K562 (cell line): ENCODE measurements around the gene AFG1L. TPM values are rescaled to one million over a fixed set of nuclear protein-coding genes. Genes with fewer than 3 reads are reported as not detected.
A peak's percentile ranks its signal among the peaks of the same experiment; 100 is the strongest.

ENCODE experiments used
- ATAC-seq: fragments of 200-7000 bp; cut with Tn5 transposase; 3 replicates; pipeline ENCODE4 v1.9.1; 2020; ENCODE audit warnings: moderate library complexity
- BruUV-seq: library from RNA; stranded (reverse); fragments of 400-500 nt; replicated peaks from 2 replicates; lab custom pipeline; 2021; lab: Mats Ljungman, UMichigan
- CTCF ChIA-PET: fragments of 300-600 bp; formaldehyde crosslinking; extraction: SDS; loops from one replicate; lab custom pipeline; 2021; ENCODE audit warnings: low intra/inter-chr PET ratio; lab: Yijun Ruan, JAX
- POLR2A ChIA-PET: fragments of 300-600, 350-650 bp; sonication (Branson Sonifier 250); formaldehyde crosslinking; extraction: SDS; loops from one replicate; lab custom pipeline; 2021; ENCODE audit warnings: antibody characterized with exemption, inconsistent platforms; lab: Yijun Ruan, JAX
- DNase-seq, 4 experiments: peaks; one replicate each; pipeline versions ENCODE4 v3.0.0 to v3.0.0-alpha.2; 2011 to 2018; ENCODE audit warnings: low spot score in 3 of 4, mixed read lengths in 3 of 4; ENCODE audit errors: extremely low read depth in 1 of 4
- FAIRE-seq: peaks from 2 replicates; lab custom pipeline; 2011; peaks lifted over from hg19 to GRCh38; lab: Jason Lieb, UNC
- H2AFZ ChIP-seq: 2 replicates; pipeline ENCODE4 v1.6.0; 2011; ENCODE audit warnings: low read depth, low read length, control low read depth, inconsistent platforms
- H3K27ac ChIP-seq: fragments of 200-600 bp; 3 replicates; pipeline ENCODE4 v1.8.0; 2011; ENCODE audit warnings: low read depth, mild to moderate bottlenecking, control low read depth, inconsistent platforms, low read length, moderate library complexity, mixed read lengths; ENCODE audit errors: extremely low read depth
- H3K27me3 ChIP-seq, 2 experiments: fragments of 300-600 bp in 1 of 2; 2 replicates in 1 of 2; 3 replicates in 1 of 2; pipeline versions ENCODE4 v1.6.0 to v1.8.0; 2011; ENCODE audit warnings: inconsistent platforms in 2 of 2, low read length in 2 of 2, mild to moderate bottlenecking in 1 of 2, mixed read lengths in 1 of 2, moderate library complexity in 1 of 2; ENCODE audit not compliant: control insufficient read depth in 2 of 2, insufficient read depth in 2 of 2
- H3K36me3 ChIP-seq: fragments of 300-600 bp; 3 replicates; pipeline ENCODE4 v1.8.0; 2011; ENCODE audit warnings: mild to moderate bottlenecking, low read length, inconsistent platforms; ENCODE audit not compliant: control insufficient read depth, insufficient read depth
- H3K4me1 ChIP-seq, 2 experiments: fragments of 200-600 bp in 1 of 2; replicated peaks in 1 of 2; 2 replicates in 1 of 2; 3 replicates in 1 of 2; pipeline versions ENCODE4 v1.5.1 to v1.8.0; 2011; ENCODE audit warnings: inconsistent platforms in 2 of 2, low read length in 2 of 2, mild to moderate bottlenecking in 1 of 2, mixed read lengths in 1 of 2, moderate library complexity in 1 of 2; ENCODE audit not compliant: control insufficient read depth in 2 of 2, insufficient read depth in 2 of 2
- H3K4me2 ChIP-seq: 2 replicates; pipeline ENCODE4 v1.6.1; 2011; ENCODE audit warnings: low read length, control low read depth, inconsistent platforms, mixed read lengths; ENCODE audit not compliant: insufficient read depth
- H3K4me3 ChIP-seq: fragments of 200-600 bp; sonication (generic), shearing (Covaris generic); 2 replicates; pipeline ENCODE4 v1.5.1; 2016; ENCODE audit warnings: control low read depth, inconsistent platforms
- H3K79me2 ChIP-seq: fragments of 200-600 bp; 3 replicates; pipeline ENCODE4 v1.8.0; 2011; ENCODE audit warnings: low read length, inconsistent platforms; ENCODE audit not compliant: control insufficient read depth, insufficient read depth
- H3K9ac ChIP-seq, 2 experiments: 2 replicates each; pipeline versions ENCODE4 v1.6.0 to v1.6.1; 2011; ENCODE audit warnings: low read depth in 2 of 2, low read length in 2 of 2, control low read depth in 1 of 2, inconsistent platforms in 1 of 2, mild to moderate bottlenecking in 1 of 2, mixed read lengths in 1 of 2; ENCODE audit not compliant: insufficient read depth in 1 of 2
- H3K9me1 ChIP-seq: one replicate; pipeline ENCODE4 v1.6.0; 2011; ENCODE audit warnings: inconsistent platforms, mild to moderate bottlenecking, low read length, moderate library complexity; ENCODE audit not compliant: control insufficient read depth, insufficient read depth
- H3K9me3 ChIP-seq: replicated peaks from 2 replicates; pipeline ENCODE4 v1.5.1; 2011; ENCODE audit warnings: low read depth, low read length, inconsistent platforms; ENCODE audit not compliant: control insufficient read depth, insufficient read depth
- H4K20me1 ChIP-seq: replicated peaks from 2 replicates; pipeline ENCODE4 v1.6.1; 2011; ENCODE audit warnings: low read length, inconsistent platforms, mixed read lengths; ENCODE audit not compliant: control insufficient read depth, insufficient read depth
- BCL6 ChIP-seq: fragments of 250-450 bp; sonication (Bioruptor Pico); IDR thresholded peaks from 2 replicates; pipeline ENCODE4 v1.4.0; 2020
- CEBPB ChIP-seq: fragments of 450-650 bp; IDR thresholded peaks from 2 replicates; pipeline ENCODE4 v1.6.1; 2016; ENCODE audit warnings: missing genetic modification characterization, missing compliant biosample characterization
- DACH1 ChIP-seq: fragments of 450-650 bp; IDR thresholded peaks from 2 replicates; pipeline ENCODE4 v1.6.1; 2018; ENCODE audit not compliant: partially characterized antibody
- MEF2A ChIP-seq: IDR thresholded peaks from 2 replicates; pipeline ENCODE4 v1.6.1; 2011; ENCODE audit warnings: low read depth, mild to moderate bottlenecking, low read length, moderate library complexity; ENCODE audit not compliant: control insufficient read depth
- PURB ChIP-seq: sonication (generic); formaldehyde crosslinking; IDR thresholded peaks from 2 replicates; pipeline ENCODE4 v1.9.0; 2021; ENCODE audit warnings: low read depth, mild to moderate bottlenecking, missing genetic modification reagents
- RBM15 ChIP-seq: fragments of 200-400 bp; formaldehyde crosslinking; IDR thresholded peaks from 2 replicates; pipeline ENCODE4 v1.6.1; 2018; ENCODE audit warnings: mild to moderate bottlenecking, low read length, moderate library complexity; ENCODE audit not compliant: insufficient read depth
- SMAD4 ChIP-seq: fragments of 250-450 bp; sonication (Bioruptor Pico); conservative IDR thresholded peaks from 2 replicates; pipeline ENCODE4 v1.8.0; 2021; ENCODE audit warnings: inconsistent platforms, mild to moderate bottlenecking, moderate library complexity
- ZNF253 ChIP-seq: fragments of 250-450 bp; sonication (Bioruptor Pico); conservative IDR thresholded peaks from 2 replicates; pipeline ENCODE4 v1.6.1; 2021; ENCODE audit warnings: mild to moderate bottlenecking
- WGBS: fragments of 100-300 bp; shearing (Covaris generic); methylation state at CpG from one replicate; pipeline ENCODE4 v1.1.6; 2016; ENCODE audit warnings: low coverage, mixed read lengths; ENCODE audit not compliant: insufficient coverage; ENCODE audit errors: missing lambda C conversion rate; 5-methylcytosine and 5-hydroxymethylcytosine counted together
- in situ Hi-C: fragments of 300-500 bp; cut with MboI; formaldehyde crosslinking; loops from 4 replicates; pipeline ENCODE4 v1.15.0; 2018; ENCODE audit warnings: inconsistent platforms, mixed read lengths
- intact Hi-C: fragments of 100-400 bp; cut with micrococcal nuclease; formaldehyde crosslinking; loops from 2 replicates; pipeline ENCODE4 v1.14.2; 2022
- polyA plus RNA-seq, 8 experiments: library from polyadenylated mRNA; depleted of rRNA in 4 of 8; stranded (reverse) in 5 of 8; unstranded in 3 of 8; fragments of >200 nt; fragmentation: Nextera tagmentation in 2 of 8; fragmentation: Illumina TruSeq in 1 of 8; extraction: Ambion mirVana in 2 of 8; extraction: Trizol in 1 of 8; gene quantifications; 2 replicates each; pipeline versions ENCODE4 v1.2.1 to v1.2.3, GENCODE V29; 2011 to 2014; ENCODE audit warnings: inconsistent platforms in 1 of 8, missing spikeins in 1 of 8
- total RNA-seq, 7 experiments: library from RNA; depleted of rRNA in 6 of 7; stranded (reverse); fragments of >200 nt in 6 of 7; fragmentation: Illumina TruSeq in 2 of 7; extraction: Trizol in 2 of 7; gene quantifications; 2 replicates each; pipeline versions ENCODE4 v1.2.1 to v1.2.3, GENCODE V29; 2011 to 2021; ENCODE audit warnings: low replicate concordance in 1 of 7
- TF ChIP-seq, protein P1 (sequence below): fragments of 450-650 bp; formaldehyde crosslinking; IDR thresholded peaks from 2 replicates; pipeline ENCODE4 v1.4.0; 2020; ENCODE audit warnings: mild to moderate bottlenecking
- TF ChIP-seq, protein P2 (sequence below), 2 experiments: fragments of 250-450 bp in 1 of 2; fragments of 450-650 bp in 1 of 2; sonication (Bioruptor Pico) in 1 of 2; IDR thresholded peaks; 2 replicates each; pipeline versions ENCODE4 v1.6.1 to v1.8.0; 2016 to 2021; ENCODE audit warnings: mild to moderate bottlenecking in 2 of 2, moderate library complexity in 2 of 2, missing compliant biosample characterization in 1 of 2, missing genetic modification characterization in 1 of 2
- TF ChIP-seq, protein P3 (sequence below): fragments of 250-450 bp; sonication (Bioruptor Pico); IDR thresholded peaks from 2 replicates; pipeline ENCODE4 v1.8.0; 2021; ENCODE audit warnings: borderline replicate concordance, mild to moderate bottlenecking, moderate library complexity; ENCODE audit not compliant: poor library complexity, severe bottlenecking

AFG1L gene
- total and polyA plus RNA-seq, 9 of the 15 experiments (the other 6 are each of a cell fraction or from before 2014, with no cell fraction given) = 2.2 to 15.5 (median 5.8) TPM

DNA sequence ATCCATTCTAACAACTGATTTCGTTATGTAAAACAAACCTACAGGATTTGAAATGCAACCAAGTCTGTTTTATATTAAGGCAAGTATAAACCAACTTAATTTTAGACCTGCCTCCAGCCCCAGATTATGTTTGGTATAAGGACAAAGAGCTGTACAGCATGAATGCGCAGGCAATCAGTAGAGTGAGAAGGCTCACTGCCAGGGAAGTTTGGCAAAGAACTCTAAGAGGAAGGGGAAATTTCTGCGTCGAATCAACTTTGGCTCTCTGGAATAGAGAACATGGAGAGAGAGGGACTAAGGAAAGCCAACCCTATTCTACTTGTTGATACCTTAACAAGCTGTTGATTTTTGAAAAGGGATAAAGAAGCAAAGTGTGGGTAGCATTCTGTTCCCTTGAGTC, 168.9 kb downstream of the AFG1L start (continued):
- TF ChIP-seq ZNF253 (CRISPR knock-in tag) = no peak

DNA sequence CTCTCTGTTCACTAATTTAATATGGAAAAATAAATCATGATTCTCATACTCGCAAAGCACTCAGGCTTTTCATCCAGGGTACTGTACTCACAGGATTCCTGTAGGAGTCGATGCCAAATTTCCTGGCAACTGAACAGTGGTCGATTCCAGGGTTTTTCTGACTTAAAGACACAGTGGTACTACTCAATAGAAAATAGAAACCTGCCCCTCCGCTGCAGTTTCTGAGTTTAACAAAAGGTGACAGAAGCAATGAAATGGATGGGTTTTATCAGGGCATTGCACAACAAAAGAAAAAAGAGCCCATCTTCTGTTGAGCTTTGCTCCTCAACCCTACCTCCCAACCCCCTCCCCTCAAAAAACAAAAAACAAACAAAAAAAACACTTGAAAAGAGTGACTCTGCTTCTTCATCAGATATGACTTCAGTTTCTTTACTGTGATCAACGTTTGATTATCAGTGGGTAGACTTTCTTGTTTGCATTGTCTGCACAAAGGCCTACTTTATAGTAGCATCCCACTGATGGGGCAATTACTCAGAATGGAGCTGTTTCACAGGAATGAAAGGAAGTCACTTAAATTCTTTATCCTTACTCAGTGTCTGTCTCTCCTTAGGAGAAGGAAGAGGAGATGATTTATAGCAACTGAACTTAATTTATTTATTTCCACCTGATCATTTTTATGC, 169.7 kb downstream of the AFG1L start:
- in situ Hi-C loops (no loop called here), intact Hi-C loops (no loop called here)
- 64% methylated on average over 5 of the region's 5 CpGs for WGBS
- ChIA-PET POLR2A (no interaction called here), CTCF (no interaction called here)
- no peaks in the 10 kb centered on the region for H3K27me3 ChIP-seq
- H4K20me1 ChIP-seq = no peaks in the 10 kb centered on the region
- no peak overlapping the region for H3K9ac ChIP-seq
- no peak overlapping the region for H3K4me3 ChIP-seq
- no peaks in the 10 kb centered on the region for H3K36me3 ChIP-seq
- ATAC-seq (no peak), DNase-seq (no peak), FAIRE-seq (no peak)
- no peaks in the 10 kb centered on the region for H3K9me1 ChIP-seq
- H3K79me2 ChIP-seq = no peaks in the 10 kb centered on the region
- TF ChIP-seq BCL6 (CRISPR knock-in tag) = no peak
- TF ChIP-seq CEBPB = peak; percentile 38; the same call in 1 of the 2 replicates
- no peak for TF ChIP-seq RBM15
- H3K4me1 ChIP-seq = no peaks in the 10 kb centered on the region; a peak in 1 of 5 replicates
- H3K27ac ChIP-seq = no peak overlapping the region
- H2AFZ ChIP-seq = no peak overlapping the region
- H3K9me3 ChIP-seq = no peaks in the 10 kb centered on the region
- no TSS peak for BruUV-seq
- no peak overlapping the region for H3K4me2 ChIP-seq

DNA sequence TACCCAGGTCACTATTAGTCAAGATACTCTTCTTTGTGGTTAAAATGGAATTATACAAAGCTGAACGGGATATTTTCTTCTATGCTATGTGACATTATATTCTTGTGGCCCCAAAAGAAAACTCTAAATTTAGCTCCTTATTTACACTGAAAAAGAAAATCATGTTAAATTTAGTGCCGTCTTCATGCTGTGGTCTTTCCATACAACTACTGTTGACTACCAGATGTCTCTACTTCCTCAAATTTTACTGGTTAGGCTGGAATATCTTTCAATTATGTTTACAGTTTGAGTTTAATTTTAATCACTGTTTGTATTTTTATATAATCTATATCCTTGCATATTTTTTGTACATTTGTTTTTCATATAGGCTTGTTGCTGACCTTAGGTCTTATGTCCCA, 170.2 kb downstream of the AFG1L start:
- Histone ChIP-seq H3K4me1 (no peaks in the 10 kb centered on the region; a peak in 1 of 5 replicates), H3K9me3 (no peaks in the 10 kb centered on the region), H3K27ac (no peak overlapping the region), H3K27me3 (no peaks in the 10 kb centered on the region), H3K9ac (no peak overlapping the region), H4K20me1 (no peaks in the 10 kb centered on the region), H3K9me1 (no peaks in the 10 kb centered on the region), H3K4me3 (no peak overlapping the region), H3K36me3 (no peaks in the 10 kb centered on the region), H2AFZ (no peak overlapping the region), H3K4me2 (no peak overlapping the region), H3K79me2 (no peaks in the 10 kb centered on the region)
- ChIA-PET POLR2A (no interaction called here), CTCF (no interaction called here)
- WGBS = 84% methylated on average over 2 of the region's 2 CpGs
- FAIRE-seq (no peak), DNase-seq (no peak), ATAC-seq (no peak)
- BruUV-seq = no TSS peak
- intact Hi-C loops = no loop called here
- in situ Hi-C loops = no loop called here
- TF ChIP-seq, protein P1, sequence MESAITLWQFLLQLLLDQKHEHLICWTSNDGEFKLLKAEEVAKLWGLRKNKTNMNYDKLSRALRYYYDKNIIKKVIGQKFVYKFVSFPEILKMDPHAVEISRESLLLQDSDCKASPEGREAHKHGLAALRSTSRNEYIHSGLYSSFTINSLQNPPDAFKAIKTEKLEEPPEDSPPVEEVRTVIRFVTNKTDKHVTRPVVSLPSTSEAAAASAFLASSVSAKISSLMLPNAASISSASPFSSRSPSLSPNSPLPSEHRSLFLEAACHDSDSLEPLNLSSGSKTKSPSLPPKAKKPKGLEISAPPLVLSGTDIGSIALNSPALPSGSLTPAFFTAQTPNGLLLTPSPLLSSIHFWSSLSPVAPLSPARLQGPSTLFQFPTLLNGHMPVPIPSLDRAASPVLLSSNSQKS (CRISPR knock-in tag) = no peak
- TF ChIP-seq MEF2A (no peak), SMAD4 (CRISPR knock-in tag) (no peak), PURB (CRISPR knock-in tag) (no peak), DACH1 (no peak)
- TF ChIP-seq, protein P2, sequence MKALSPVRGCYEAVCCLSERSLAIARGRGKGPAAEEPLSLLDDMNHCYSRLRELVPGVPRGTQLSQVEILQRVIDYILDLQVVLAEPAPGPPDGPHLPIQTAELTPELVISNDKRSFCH (CRISPR knock-in tag; IDR thresholded peaks at IDR 0.05) = no peak
- TF ChIP-seq, protein P2 (tag; IDR thresholded peaks at IDR 0.05) = no peak
- TF ChIP-seq, protein P3, sequence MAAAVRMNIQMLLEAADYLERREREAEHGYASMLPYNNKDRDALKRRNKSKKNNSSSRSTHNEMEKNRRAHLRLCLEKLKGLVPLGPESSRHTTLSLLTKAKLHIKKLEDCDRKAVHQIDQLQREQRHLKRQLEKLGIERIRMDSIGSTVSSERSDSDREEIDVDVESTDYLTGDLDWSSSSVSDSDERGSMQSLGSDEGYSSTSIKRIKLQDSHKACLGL (CRISPR knock-in tag) = no peak
